IMR-90 (cell line): ENCODE measurements around the gene SMARCC2.

Source experiments
- BHLHE40 ChIP-seq: fragments of 150-350 bp; IDR thresholded peaks from 2 replicates; pipeline ENCODE4 v1.6.1; 2016; ENCODE audit warnings: mild to moderate bottlenecking, low read depth, low read length
- CEBPB ChIP-seq: IDR thresholded peaks from 2 replicates; pipeline ENCODE4 v1.6.1; 2012; ENCODE audit warnings: low read depth, low read length, improper control_type of control experiment
- CHD1 ChIP-seq: IDR thresholded peaks from 2 replicates; pipeline ENCODE4 v1.6.1; 2012; ENCODE audit warnings: low read depth, low read length, improper control_type of control experiment
- CTCF ChIP-seq: conservative IDR thresholded peaks from 2 replicates; pipeline ENCODE4 v1.5.1; 2012; ENCODE audit warnings: mild to moderate bottlenecking, low read depth, low read length, improper control_type of control experiment
- ELK1 ChIP-seq: fragments of 150-350 bp; IDR thresholded peaks from 2 replicates; pipeline ENCODE4 v1.6.1; 2016; ENCODE audit warnings: low read depth, mild to moderate bottlenecking, low read length, moderate library complexity, borderline replicate concordance
- FOS ChIP-seq: fragments of 150-350 bp; IDR thresholded peaks from 2 replicates; pipeline ENCODE4 v1.6.1; 2016; ENCODE audit warnings: low read depth, low read length
- MAZ ChIP-seq: IDR thresholded peaks from 2 replicates; pipeline ENCODE4 v1.6.1; 2012; ENCODE audit warnings: low read depth, mild to moderate bottlenecking, low read length, improper control_type of control experiment, moderate library complexity, borderline replicate concordance
- MXI1 ChIP-seq: IDR thresholded peaks from 2 replicates; pipeline ENCODE4 v1.6.1; 2012; ENCODE audit warnings: low read depth, mild to moderate bottlenecking, low read length, moderate library complexity, borderline replicate concordance
- POLR2A ChIP-seq: IDR thresholded peaks from 2 replicates; pipeline ENCODE4 v1.6.1; 2012; ENCODE audit warnings: mild to moderate bottlenecking, low read depth, low read length
- RAD21 ChIP-seq: IDR thresholded peaks from 2 replicates; pipeline ENCODE4 v1.6.1; 2012; ENCODE audit warnings: low read length, improper control_type of control experiment
- RCOR1 ChIP-seq: IDR thresholded peaks from 2 replicates; pipeline ENCODE4 v1.6.1; 2012; ENCODE audit warnings: mild to moderate bottlenecking, low read length, improper control_type of control experiment; ENCODE audit not compliant: insufficient replicate concordance
- RFX5 ChIP-seq: IDR thresholded peaks from 2 replicates; pipeline ENCODE4 v1.8.0; 2012; ENCODE audit warnings: low read depth, mild to moderate bottlenecking, low read length, moderate library complexity
- SMC3 ChIP-seq: fragments of 150-350 bp; IDR thresholded peaks from 2 replicates; pipeline ENCODE4 v1.6.1; 2016; ENCODE audit warnings: low read depth, mild to moderate bottlenecking, antibody characterized with exemption, low read length, moderate library complexity
- USF2 ChIP-seq: fragments of 150-350 bp; IDR thresholded peaks from 2 replicates; pipeline ENCODE4 v1.6.1; 2017; ENCODE audit warnings: mild to moderate bottlenecking, antibody characterized with exemption, low read length, low read depth

- TF ChIP-seq CTCF = 0 out of 2 replicates have a peak, but pooled peaks have one; percentile 4
- TF ChIP-seq RCOR1 = no peak
- no peak for TF ChIP-seq RAD21
- no peak for TF ChIP-seq ELK1
- TF ChIP-seq POLR2A = no peak
- no peak for TF ChIP-seq MAZ
- no peak for TF ChIP-seq FOS
- TF ChIP-seq RFX5 = no peak
- TF ChIP-seq USF2 = no peak
- no peak; the same call in 1 of the 2 replicates for TF ChIP-seq CEBPB
- no peak for TF ChIP-seq BHLHE40
- no peak for TF ChIP-seq MXI1
- no peak for TF ChIP-seq CHD1
- no peak for TF ChIP-seq SMC3
These were observed 61.8 kb downstream of the SMARCC2 start for GRCh38 chr12:56127485-56127887.
